Measurements from ENCODE around the gene C1QTNF9.

DNA sequence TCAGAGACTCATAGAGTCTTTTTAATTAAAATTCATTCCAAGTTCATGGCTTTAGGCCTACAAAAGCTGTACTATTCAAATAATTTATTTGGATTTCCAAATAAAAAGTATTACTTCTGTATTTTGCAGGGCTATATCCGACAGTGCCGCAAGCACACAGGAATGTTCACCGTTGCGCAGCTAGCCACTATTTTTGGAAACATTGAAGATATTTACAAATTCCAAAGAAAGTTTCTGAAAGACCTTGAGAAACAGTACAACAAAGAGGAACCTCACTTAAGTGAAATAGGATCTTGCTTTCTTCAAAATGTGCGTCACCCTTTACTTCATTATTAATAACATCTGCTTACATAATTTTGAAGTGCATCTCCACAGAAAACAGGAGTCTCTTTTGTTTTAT, 20.5 kb upstream of the C1QTNF9 start:
- TF ChIP-seq CTCF (IDR thresholded peaks at IDR 0.05; ENCODE audit: low read depth, low read length, poor library complexity, severe bottlenecking) (no peak), EZH2phosphoT487 (IDR thresholded peaks at IDR 0.05; ENCODE audit: borderline replicate concordance, low read length) (no peak)

All from DOHH2 (cell line).